Hepatocyte (in vitro differentiated cells): ENCODE results near the gene SYT15B.
"Not testable (repeated sequence)": the region's sequence is repeated elsewhere in the genome, so short reads cannot be mapped to it uniquely, and the experiment has no call there.

Experiments used
- EZH2 ChIP-seq: fragments of 200-600 bp; sonication (generic); IDR thresholded peaks from 2 replicates; pipeline ENCODE4 v1.6.1; 2016; ENCODE audit warnings: antibody characterized with exemption, mild to moderate bottlenecking, borderline replicate concordance
- TF ChIP-seq, protein P1 (sequence below): fragments of 200-600 bp; sonication (generic); IDR thresholded peaks from 2 replicates; pipeline ENCODE4 v1.5.1; 2016; ENCODE audit warnings: antibody characterized with exemption, mild to moderate bottlenecking; ENCODE audit not compliant: poor library complexity

DNA sequence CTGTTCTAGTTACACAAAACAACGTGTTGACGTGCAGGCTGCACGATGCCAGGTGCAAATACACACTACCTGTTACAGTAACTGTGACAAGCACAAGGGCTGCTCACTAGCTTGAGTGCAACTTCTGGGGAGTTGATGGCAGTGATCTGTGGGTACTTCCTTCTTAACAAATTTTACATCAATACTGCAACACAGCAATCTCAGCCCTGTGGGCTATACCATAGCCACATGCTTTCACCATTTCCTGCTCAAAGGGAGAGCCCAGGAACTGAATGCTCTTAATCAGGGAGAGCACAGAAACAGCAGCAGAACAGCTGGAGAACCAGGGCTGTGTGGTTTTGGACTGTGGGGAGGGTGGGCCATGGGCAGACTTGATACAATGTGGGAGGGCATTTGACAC, 10.2 kb downstream of the SYT15B start:
- not testable (repeated sequence) for TF ChIP-seq EZH2
- TF ChIP-seq, protein P1, sequence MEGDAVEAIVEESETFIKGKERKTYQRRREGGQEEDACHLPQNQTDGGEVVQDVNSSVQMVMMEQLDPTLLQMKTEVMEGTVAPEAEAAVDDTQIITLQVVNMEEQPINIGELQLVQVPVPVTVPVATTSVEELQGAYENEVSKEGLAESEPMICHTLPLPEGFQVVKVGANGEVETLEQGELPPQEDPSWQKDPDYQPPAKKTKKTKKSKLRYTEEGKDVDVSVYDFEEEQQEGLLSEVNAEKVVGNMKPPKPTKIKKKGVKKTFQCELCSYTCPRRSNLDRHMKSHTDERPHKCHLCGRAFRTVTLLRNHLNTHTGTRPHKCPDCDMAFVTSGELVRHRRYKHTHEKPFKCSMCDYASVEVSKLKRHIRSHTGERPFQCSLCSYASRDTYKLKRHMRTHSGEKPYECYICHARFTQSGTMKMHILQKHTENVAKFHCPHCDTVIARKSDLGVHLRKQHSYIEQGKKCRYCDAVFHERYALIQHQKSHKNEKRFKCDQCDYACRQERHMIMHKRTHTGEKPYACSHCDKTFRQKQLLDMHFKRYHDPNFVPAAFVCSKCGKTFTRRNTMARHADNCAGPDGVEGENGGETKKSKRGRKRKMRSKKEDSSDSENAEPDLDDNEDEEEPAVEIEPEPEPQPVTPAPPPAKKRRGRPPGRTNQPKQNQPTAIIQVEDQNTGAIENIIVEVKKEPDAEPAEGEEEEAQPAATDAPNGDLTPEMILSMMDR: not testable (repeated sequence)
